GM12878 (cell line): Measurements from ENCODE around the gene TGFB3. TPM values are rescaled to one million over a fixed set of nuclear protein-coding genes. Genes with fewer than 3 reads are reported as not detected.

Experiments
- ATF7 ChIP-seq: fragments of 450-650 bp; IDR thresholded peaks from 2 replicates; pipeline ENCODE4 v1.6.1; 2016; ENCODE audit warnings: low read depth, mild to moderate bottlenecking
- BCL11A ChIP-seq: IDR thresholded peaks from 2 replicates; pipeline ENCODE4 v1.6.1; 2011; ENCODE audit warnings: low read depth, low read length
- CBFB ChIP-seq: IDR thresholded peaks from 2 replicates; pipeline ENCODE4 v1.6.1; 2016; ENCODE audit warnings: antibody characterized with exemption, low read depth
- DPF2 ChIP-seq: fragments of 450-650 bp; IDR thresholded peaks from 2 replicates; pipeline ENCODE4 v1.6.1; 2017; ENCODE audit warnings: mild to moderate bottlenecking
- ESRRA ChIP-seq: IDR thresholded peaks from 2 replicates; pipeline ENCODE4 v1.6.1; 2012; ENCODE audit warnings: mild to moderate bottlenecking, low read length, improper control_type of control experiment
- ETV6 ChIP-seq, 2 experiments: fragments of 450-650 bp in 1 of 2; IDR thresholded peaks in 1 of 2; conservative IDR thresholded peaks in 1 of 2; 2 replicates each; pipeline ENCODE4 v1.6.1; 2014; ENCODE audit warnings: antibody characterized with exemption in 1 of 2, borderline replicate concordance in 1 of 2, low read depth in 1 of 2, mild to moderate bottlenecking in 1 of 2, moderate library complexity in 1 of 2
- JUND ChIP-seq: IDR thresholded peaks from 2 replicates; pipeline ENCODE4 v1.6.1; 2012; ENCODE audit warnings: low read depth, mild to moderate bottlenecking, low read length, improper control_type of control experiment, moderate library complexity
- MTA3 ChIP-seq: IDR thresholded peaks from 2 replicates; pipeline ENCODE4 v1.6.1; 2012; ENCODE audit warnings: low read length, inconsistent platforms, borderline replicate concordance
- NFYA ChIP-seq: IDR thresholded peaks from 2 replicates; pipeline ENCODE4 v1.6.1; 2011; ENCODE audit warnings: low read depth, mild to moderate bottlenecking, low read length, improper control_type of control experiment, borderline replicate concordance
- NFYB ChIP-seq: IDR thresholded peaks from 2 replicates; pipeline ENCODE4 v1.6.1; 2011; ENCODE audit warnings: low read depth, mild to moderate bottlenecking, low read length, improper control_type of control experiment, moderate library complexity; ENCODE audit not compliant: insufficient read depth
- PAX8 ChIP-seq: fragments of 450-650 bp; IDR thresholded peaks from 2 replicates; pipeline ENCODE4 v1.6.1; 2017; ENCODE audit warnings: mild to moderate bottlenecking, moderate library complexity
- POLR2A ChIP-seq: IDR thresholded peaks from 2 replicates; pipeline ENCODE4 v1.6.1; 2011; ENCODE audit warnings: low read depth, mild to moderate bottlenecking, low read length
- RAD21 ChIP-seq: IDR thresholded peaks from 2 replicates; pipeline ENCODE4 v1.6.1; 2011; ENCODE audit warnings: mild to moderate bottlenecking, low read depth, low read length, moderate library complexity; ENCODE audit not compliant: insufficient read depth
- RBBP5 ChIP-seq: fragments of 200-600 bp; sonication (generic); conservative IDR thresholded peaks from 2 replicates; pipeline ENCODE4 v1.6.1; 2016
- TCF3 ChIP-seq: IDR thresholded peaks from 2 replicates; pipeline ENCODE4 v1.6.1; 2012; ENCODE audit warnings: low read depth, mild to moderate bottlenecking, low read length, borderline replicate concordance; ENCODE audit not compliant: insufficient read depth
- ZZZ3 ChIP-seq: IDR thresholded peaks from 2 replicates; pipeline ENCODE4 v1.6.1; 2011; ENCODE audit warnings: low read depth; ENCODE audit not compliant: control insufficient read depth, insufficient read length
- polyA plus RNA-seq, 11 experiments: library from polyadenylated mRNA; depleted of rRNA in 4 of 11; unstranded in 6 of 11; stranded (reverse) in 5 of 11; fragments of >200 nt; fragmentation: Nextera tagmentation in 4 of 11; fragmentation: Illumina TruSeq in 1 of 11; extraction: Ambion mirVana in 4 of 11; extraction: Trizol in 1 of 11; gene quantifications; 1 replicate in 1 of 11; 2 replicates in 10 of 11; pipeline versions ENCODE4 v1.2.1 to v1.2.3, GENCODE V29; 2011 to 2016; ENCODE audit warnings: inconsistent platforms in 2 of 11, missing spikeins in 2 of 11, low read depth in 1 of 11
- total RNA-seq, 4 experiments: library from RNA; depleted of rRNA in 3 of 4; stranded (reverse); fragments of >200 nt in 3 of 4; fragmentation: Illumina TruSeq in 1 of 4; extraction: Trizol in 1 of 4; gene quantifications; 2 replicates each; pipeline versions ENCODE4 v1.2.1 to v1.2.3, GENCODE V29; 2013 to 2021
- TF ChIP-seq, protein P1 (sequence below): fragments of 450-650 bp; IDR thresholded peaks from 2 replicates; pipeline ENCODE4 v1.6.1; 2017; ENCODE audit warnings: mild to moderate bottlenecking, moderate library complexity
- TF ChIP-seq, protein P2 (sequence below): fragments of 450-650 bp; formaldehyde crosslinking; IDR thresholded peaks from 2 replicates; pipeline ENCODE4 v1.4.0; 2022; ENCODE audit warnings: mild to moderate bottlenecking, moderate library complexity
- TF ChIP-seq, protein P3 (sequence below): fragments of 450-650 bp; IDR thresholded peaks from 2 replicates; pipeline ENCODE4 v1.6.1; 2017; ENCODE audit warnings: antibody characterized with exemption, mild to moderate bottlenecking, moderate library complexity
- TF ChIP-seq, protein P4 (sequence below): fragments of 450-650 bp; conservative IDR thresholded peaks from 2 replicates; pipeline ENCODE4 v1.6.1; 2017; ENCODE audit warnings: mild to moderate bottlenecking, moderate library complexity

TGFB3 gene
- total and polyA plus RNA-seq, 10 of the 15 experiments (the other 5 are each of a cell fraction or from before 2014, with no cell fraction given) = 0.27 to 2.6 (median 0.82) TPM

DNA sequence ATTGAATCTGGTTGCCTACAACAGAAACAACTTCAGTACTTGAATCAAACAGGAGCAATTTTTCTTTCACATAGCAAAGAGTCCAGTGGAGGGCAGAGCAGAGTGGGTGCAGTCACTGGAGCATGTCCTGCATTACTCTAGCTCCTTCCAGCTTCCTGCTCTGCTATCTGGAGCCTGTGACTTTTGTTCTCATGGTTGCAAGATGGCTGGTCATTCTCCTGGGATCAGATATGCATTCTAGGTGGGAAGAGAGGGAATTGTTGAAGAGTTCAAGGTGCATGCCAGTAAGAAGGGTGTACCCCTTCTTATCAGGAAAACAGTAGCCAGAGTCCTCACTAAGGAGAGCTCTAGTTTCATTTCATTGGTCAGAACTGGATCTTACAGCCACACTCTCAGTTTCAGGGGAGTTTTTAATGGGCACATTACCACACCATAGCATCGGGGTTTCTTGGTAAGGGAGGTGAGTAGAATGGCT lies 11.8 kb upstream of the TGFB3 start (continued):
- TF ChIP-seq, protein P1, sequence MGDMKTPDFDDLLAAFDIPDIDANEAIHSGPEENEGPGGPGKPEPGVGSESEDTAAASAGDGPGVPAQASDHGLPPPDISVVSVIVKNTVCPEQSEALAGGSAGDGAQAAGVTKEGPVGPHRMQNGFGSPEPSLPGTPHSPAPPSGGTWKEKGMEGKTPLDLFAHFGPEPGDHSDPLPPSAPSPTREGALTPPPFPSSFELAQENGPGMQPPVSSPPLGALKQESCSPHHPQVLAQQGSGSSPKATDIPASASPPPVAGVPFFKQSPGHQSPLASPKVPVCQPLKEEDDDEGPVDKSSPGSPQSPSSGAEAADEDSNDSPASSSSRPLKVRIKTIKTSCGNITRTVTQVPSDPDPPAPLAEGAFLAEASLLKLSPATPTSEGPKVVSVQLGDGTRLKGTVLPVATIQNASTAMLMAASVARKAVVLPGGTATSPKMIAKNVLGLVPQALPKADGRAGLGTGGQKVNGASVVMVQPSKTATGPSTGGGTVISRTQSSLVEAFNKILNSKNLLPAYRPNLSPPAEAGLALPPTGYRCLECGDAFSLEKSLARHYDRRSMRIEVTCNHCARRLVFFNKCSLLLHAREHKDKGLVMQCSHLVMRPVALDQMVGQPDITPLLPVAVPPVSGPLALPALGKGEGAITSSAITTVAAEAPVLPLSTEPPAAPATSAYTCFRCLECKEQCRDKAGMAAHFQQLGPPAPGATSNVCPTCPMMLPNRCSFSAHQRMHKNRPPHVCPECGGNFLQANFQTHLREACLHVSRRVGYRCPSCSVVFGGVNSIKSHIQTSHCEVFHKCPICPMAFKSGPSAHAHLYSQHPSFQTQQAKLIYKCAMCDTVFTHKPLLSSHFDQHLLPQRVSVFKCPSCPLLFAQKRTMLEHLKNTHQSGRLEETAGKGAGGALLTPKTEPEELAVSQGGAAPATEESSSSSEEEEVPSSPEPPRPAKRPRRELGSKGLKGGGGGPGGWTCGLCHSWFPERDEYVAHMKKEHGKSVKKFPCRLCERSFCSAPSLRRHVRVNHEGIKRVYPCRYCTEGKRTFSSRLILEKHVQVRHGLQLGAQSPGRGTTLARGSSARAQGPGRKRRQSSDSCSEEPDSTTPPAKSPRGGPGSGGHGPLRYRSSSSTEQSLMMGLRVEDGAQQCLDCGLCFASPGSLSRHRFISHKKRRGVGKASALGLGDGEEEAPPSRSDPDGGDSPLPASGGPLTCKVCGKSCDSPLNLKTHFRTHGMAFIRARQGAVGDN = no peak
- TF ChIP-seq ZZZ3 = no peak
- TF ChIP-seq POLR2A = no peak
- TF ChIP-seq, protein P2, sequence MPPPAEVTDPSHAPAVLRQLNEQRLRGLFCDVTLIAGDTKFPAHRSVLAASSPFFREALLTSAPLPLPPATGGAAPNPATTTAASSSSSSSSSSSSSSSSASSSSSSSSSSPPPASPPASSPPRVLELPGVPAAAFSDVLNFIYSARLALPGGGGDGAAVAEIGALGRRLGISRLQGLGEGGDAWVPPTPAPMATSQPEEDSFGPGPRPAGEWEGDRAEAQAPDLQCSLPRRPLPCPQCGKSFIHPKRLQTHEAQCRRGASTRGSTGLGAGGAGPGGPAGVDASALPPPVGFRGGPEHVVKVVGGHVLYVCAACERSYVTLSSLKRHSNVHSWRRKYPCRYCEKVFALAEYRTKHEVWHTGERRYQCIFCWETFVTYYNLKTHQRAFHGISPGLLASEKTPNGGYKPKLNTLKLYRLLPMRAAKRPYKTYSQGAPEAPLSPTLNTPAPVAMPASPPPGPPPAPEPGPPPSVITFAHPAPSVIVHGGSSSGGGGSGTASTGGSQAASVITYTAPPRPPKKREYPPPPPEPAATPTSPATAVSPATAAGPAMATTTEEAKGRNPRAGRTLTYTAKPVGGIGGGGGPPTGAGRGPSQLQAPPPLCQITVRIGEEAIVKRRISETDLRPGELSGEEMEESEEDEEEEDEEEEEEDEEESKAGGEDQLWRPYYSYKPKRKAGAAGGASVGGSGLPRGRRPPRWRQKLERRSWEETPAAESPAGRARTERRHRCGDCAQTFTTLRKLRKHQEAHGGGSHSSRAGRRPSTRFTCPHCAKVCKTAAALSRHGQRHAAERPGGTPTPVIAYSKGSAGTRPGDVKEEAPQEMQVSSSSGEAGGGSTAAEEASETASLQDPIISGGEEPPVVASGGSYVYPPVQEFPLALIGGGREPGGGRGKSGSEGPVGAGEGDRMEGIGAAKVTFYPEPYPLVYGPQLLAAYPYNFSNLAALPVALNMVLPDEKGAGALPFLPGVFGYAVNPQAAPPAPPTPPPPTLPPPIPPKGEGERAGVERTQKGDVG (CRISPR knock-in tag) = no peak
- TF ChIP-seq ATF7 = no peak
- no peak for TF ChIP-seq TCF3
- TF ChIP-seq, protein P3, sequence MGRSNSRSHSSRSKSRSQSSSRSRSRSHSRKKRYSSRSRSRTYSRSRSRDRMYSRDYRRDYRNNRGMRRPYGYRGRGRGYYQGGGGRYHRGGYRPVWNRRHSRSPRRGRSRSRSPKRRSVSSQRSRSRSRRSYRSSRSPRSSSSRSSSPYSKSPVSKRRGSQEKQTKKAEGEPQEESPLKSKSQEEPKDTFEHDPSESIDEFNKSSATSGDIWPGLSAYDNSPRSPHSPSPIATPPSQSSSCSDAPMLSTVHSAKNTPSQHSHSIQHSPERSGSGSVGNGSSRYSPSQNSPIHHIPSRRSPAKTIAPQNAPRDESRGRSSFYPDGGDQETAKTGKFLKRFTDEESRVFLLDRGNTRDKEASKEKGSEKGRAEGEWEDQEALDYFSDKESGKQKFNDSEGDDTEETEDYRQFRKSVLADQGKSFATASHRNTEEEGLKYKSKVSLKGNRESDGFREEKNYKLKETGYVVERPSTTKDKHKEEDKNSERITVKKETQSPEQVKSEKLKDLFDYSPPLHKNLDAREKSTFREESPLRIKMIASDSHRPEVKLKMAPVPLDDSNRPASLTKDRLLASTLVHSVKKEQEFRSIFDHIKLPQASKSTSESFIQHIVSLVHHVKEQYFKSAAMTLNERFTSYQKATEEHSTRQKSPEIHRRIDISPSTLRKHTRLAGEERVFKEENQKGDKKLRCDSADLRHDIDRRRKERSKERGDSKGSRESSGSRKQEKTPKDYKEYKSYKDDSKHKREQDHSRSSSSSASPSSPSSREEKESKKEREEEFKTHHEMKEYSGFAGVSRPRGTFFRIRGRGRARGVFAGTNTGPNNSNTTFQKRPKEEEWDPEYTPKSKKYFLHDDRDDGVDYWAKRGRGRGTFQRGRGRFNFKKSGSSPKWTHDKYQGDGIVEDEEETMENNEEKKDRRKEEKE = no peak
- TF ChIP-seq BCL11A = peak; percentile 18; the same call in 1 of the 2 replicates
- TF ChIP-seq, protein P4, sequence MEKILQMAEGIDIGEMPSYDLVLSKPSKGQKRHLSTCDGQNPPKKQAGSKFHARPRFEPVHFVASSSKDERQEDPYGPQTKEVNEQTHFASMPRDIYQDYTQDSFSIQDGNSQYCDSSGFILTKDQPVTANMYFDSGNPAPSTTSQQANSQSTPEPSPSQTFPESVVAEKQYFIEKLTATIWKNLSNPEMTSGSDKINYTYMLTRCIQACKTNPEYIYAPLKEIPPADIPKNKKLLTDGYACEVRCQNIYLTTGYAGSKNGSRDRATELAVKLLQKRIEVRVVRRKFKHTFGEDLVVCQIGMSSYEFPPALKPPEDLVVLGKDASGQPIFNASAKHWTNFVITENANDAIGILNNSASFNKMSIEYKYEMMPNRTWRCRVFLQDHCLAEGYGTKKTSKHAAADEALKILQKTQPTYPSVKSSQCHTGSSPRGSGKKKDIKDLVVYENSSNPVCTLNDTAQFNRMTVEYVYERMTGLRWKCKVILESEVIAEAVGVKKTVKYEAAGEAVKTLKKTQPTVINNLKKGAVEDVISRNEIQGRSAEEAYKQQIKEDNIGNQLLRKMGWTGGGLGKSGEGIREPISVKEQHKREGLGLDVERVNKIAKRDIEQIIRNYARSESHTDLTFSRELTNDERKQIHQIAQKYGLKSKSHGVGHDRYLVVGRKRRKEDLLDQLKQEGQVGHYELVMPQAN = no peak
- TF ChIP-seq RAD21 = peak; percentile 28
- TF ChIP-seq MTA3 = no peak
- no peak for TF ChIP-seq ESRRA
- no peak for TF ChIP-seq RBBP5
- TF ChIP-seq DPF2 = 0 out of 2 replicates have a peak, but pooled peaks have one; percentile 19
- TF ChIP-seq NFYB = no peak
- TF ChIP-seq ETV6 (conservative IDR thresholded peaks at IDR 0.05 in 1 of 2, IDR thresholded peaks at IDR 0.05 in 1 of 2; ENCODE audit: borderline replicate concordance in 1 of 2, low read depth in 1 of 2) = no peak
- TF ChIP-seq PAX8 = no peak
- TF ChIP-seq NFYA = no peak
- no peak for TF ChIP-seq JUND
- no peak for TF ChIP-seq CBFB
